ENCODE data around the gene HCST.

HCST gene

DNA sequence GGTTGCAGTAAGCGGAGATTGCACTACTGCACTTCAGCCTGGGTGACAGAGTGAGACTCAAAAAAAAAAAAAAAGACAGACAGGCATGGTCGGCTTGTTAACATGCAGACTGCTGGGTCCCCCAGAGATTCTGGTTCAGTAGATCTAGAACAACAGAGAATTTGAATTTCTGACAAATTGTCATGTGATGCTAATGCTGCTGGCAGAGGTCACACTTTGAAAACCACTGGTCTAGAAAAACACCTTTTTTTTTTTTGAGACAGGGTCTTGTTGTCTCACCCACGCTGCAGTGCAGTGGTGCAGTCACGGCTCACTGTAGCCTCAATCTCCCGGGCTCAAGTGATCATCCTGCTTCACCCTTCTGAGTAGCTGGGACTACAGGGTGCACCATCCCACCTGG, 26.2 kb downstream of the HCST start:
- ChIA-PET CTCF (interaction anchor here (0.6 to 8.0 kb wide), 5 partner anchors 10 to 575 kb away, joined by 3 to 185 read pairs (median 4); no protein-coding TSS in a partner anchor), POLR2A (no interaction called here)
- no peak overlapping the region for H3K4me3 ChIP-seq (ENCODE audit: low read depth, low read length)
- TF ChIP-seq ZNF138 (tag by site-specific recombination; IDR thresholded peaks at IDR 0.05; ENCODE audit: borderline replicate concordance): no peak
- no peak for TF ChIP-seq ZFP69B (tag by site-specific recombination; IDR thresholded peaks at IDR 0.05)
- TF ChIP-seq YY2 (tag by site-specific recombination; IDR thresholded peaks at IDR 0.05): no peak
- no peak for TF ChIP-seq ZNF48 (tag by site-specific recombination; IDR thresholded peaks at IDR 0.05)
- TF ChIP-seq ZNF133 (tag by site-specific recombination; IDR thresholded peaks at IDR 0.05): no peak
- TF ChIP-seq, protein P1, sequence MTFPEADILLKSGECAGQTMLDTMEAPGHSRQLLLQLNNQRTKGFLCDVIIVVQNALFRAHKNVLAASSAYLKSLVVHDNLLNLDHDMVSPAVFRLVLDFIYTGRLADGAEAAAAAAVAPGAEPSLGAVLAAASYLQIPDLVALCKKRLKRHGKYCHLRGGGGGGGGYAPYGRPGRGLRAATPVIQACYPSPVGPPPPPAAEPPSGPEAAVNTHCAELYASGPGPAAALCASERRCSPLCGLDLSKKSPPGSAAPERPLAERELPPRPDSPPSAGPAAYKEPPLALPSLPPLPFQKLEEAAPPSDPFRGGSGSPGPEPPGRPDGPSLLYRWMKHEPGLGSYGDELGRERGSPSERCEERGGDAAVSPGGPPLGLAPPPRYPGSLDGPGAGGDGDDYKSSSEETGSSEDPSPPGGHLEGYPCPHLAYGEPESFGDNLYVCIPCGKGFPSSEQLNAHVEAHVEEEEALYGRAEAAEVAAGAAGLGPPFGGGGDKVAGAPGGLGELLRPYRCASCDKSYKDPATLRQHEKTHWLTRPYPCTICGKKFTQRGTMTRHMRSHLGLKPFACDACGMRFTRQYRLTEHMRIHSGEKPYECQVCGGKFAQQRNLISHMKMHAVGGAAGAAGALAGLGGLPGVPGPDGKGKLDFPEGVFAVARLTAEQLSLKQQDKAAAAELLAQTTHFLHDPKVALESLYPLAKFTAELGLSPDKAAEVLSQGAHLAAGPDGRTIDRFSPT (tag by site-specific recombination; IDR thresholded peaks at IDR 0.05): no peak
- TF ChIP-seq ZNF560 (tag by site-specific recombination; IDR thresholded peaks at IDR 0.05; ENCODE audit: borderline replicate concordance): no peak
- TF ChIP-seq ZNF426 (tag by site-specific recombination; IDR thresholded peaks at IDR 0.05): no peak
- TF ChIP-seq, protein P2, sequence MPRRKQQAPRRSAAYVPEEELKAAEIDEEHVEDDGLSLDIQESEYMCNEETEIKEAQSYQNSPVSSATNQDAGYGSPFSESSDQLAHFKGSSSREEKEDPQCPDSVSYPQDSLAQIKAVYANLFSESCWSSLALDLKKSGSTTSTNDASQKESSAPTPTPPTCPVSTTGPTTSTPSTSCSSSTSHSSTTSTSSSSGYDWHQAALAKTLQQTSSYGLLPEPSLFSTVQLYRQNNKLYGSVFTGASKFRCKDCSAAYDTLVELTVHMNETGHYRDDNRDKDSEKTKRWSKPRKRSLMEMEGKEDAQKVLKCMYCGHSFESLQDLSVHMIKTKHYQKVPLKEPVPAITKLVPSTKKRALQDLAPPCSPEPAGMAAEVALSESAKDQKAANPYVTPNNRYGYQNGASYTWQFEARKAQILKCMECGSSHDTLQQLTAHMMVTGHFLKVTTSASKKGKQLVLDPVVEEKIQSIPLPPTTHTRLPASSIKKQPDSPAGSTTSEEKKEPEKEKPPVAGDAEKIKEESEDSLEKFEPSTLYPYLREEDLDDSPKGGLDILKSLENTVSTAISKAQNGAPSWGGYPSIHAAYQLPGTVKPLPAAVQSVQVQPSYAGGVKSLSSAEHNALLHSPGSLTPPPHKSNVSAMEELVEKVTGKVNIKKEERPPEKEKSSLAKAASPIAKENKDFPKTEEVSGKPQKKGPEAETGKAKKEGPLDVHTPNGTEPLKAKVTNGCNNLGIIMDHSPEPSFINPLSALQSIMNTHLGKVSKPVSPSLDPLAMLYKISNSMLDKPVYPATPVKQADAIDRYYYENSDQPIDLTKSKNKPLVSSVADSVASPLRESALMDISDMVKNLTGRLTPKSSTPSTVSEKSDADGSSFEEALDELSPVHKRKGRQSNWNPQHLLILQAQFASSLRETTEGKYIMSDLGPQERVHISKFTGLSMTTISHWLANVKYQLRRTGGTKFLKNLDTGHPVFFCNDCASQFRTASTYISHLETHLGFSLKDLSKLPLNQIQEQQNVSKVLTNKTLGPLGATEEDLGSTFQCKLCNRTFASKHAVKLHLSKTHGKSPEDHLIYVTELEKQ (tag by site-specific recombination; IDR thresholded peaks at IDR 0.05; ENCODE audit: borderline replicate concordance): no peak
- TF ChIP-seq, protein P3, sequence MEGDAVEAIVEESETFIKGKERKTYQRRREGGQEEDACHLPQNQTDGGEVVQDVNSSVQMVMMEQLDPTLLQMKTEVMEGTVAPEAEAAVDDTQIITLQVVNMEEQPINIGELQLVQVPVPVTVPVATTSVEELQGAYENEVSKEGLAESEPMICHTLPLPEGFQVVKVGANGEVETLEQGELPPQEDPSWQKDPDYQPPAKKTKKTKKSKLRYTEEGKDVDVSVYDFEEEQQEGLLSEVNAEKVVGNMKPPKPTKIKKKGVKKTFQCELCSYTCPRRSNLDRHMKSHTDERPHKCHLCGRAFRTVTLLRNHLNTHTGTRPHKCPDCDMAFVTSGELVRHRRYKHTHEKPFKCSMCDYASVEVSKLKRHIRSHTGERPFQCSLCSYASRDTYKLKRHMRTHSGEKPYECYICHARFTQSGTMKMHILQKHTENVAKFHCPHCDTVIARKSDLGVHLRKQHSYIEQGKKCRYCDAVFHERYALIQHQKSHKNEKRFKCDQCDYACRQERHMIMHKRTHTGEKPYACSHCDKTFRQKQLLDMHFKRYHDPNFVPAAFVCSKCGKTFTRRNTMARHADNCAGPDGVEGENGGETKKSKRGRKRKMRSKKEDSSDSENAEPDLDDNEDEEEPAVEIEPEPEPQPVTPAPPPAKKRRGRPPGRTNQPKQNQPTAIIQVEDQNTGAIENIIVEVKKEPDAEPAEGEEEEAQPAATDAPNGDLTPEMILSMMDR (tag by site-specific recombination; IDR thresholded peaks at IDR 0.05): no peak
- TF ChIP-seq ZNF354C (tag by site-specific recombination; IDR thresholded peaks at IDR 0.05; ENCODE audit: borderline replicate concordance, low read depth): no peak
- no peak for TF ChIP-seq ZNF157 (tag by site-specific recombination; IDR thresholded peaks at IDR 0.05)
- TF ChIP-seq, protein P4, sequence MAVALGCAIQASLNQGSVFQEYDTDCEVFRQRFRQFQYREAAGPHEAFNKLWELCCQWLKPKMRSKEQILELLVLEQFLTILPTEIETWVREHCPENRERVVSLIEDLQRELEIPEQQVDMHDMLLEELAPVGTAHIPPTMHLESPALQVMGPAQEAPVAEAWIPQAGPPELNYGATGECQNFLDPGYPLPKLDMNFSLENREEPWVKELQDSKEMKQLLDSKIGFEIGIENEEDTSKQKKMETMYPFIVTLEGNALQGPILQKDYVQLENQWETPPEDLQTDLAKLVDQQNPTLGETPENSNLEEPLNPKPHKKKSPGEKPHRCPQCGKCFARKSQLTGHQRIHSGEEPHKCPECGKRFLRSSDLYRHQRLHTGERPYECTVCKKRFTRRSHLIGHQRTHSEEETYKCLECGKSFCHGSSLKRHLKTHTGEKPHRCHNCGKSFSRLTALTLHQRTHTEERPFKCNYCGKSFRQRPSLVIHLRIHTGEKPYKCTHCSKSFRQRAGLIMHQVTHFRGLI (tag by site-specific recombination; IDR thresholded peaks at IDR 0.05): no peak
- no peak for TF ChIP-seq ZNF529 (tag by site-specific recombination; IDR thresholded peaks at IDR 0.05; ENCODE audit: insufficient replicate concordance)
- TF ChIP-seq, protein P5, sequence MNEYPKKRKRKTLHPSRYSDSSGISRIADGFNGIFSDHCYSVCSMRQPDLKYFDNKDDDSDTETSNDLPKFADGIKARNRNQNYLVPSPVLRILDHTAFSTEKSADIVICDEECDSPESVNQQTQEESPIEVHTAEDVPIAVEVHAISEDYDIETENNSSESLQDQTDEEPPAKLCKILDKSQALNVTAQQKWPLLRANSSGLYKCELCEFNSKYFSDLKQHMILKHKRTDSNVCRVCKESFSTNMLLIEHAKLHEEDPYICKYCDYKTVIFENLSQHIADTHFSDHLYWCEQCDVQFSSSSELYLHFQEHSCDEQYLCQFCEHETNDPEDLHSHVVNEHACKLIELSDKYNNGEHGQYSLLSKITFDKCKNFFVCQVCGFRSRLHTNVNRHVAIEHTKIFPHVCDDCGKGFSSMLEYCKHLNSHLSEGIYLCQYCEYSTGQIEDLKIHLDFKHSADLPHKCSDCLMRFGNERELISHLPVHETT (tag by site-specific recombination; IDR thresholded peaks at IDR 0.05): no peak
- no peak for TF ChIP-seq ZNF37A (tag by site-specific recombination; IDR thresholded peaks at IDR 0.05)
- no peak for TF ChIP-seq PRDM4 (tag by site-specific recombination; IDR thresholded peaks at IDR 0.05)
- peaks cover 5% of the 10 kb centered on the region for H3K4me1 ChIP-seq (ENCODE audit: control insufficient read depth, insufficient read depth, low read length)
- peaks cover 12% of the 10 kb centered on the region for H3K9me3 ChIP-seq (ENCODE audit: control insufficient read depth, insufficient read depth, low read depth, low read length)
- H3K36me3 ChIP-seq (ENCODE audit: control insufficient read depth in 2 of 2, insufficient read depth in 1 of 2, low read length in 2 of 2): peaks cover 0 to 4% of the 10 kb centered on the region in 2 experiments; a peak in 1 of 3 replicates
- no peak overlapping the region for H3K27ac ChIP-seq (ENCODE audit: extremely low read depth, low read depth, low read length)

Measured in HEK293 (cell line).